ENCODE measurements around the gene BCL11B.

BCL11B gene

GRCh38 chr14:99185436-99186068 is 86.4 kb downstream of the BCL11B start:
- DNase-seq (ENCODE audit: low read depth in 2 of 3, low spot score in 1 of 3): no peak

- DNase-seq (ENCODE audit: low read depth in 2 of 3, low spot score in 1 of 3): no peak
Observed at GRCh38 chr14:99183716-99184115, 88.3 kb downstream of the BCL11B start.

- no peak for DNase-seq (ENCODE audit: low read depth in 2 of 3, low spot score in 1 of 3)
Observed at GRCh38 chr14:99183311-99183710, 88.7 kb downstream of the BCL11B start.

- DNase-seq (ENCODE audit: low read depth in 2 of 3, low spot score in 1 of 3): no peak
Observed at GRCh38 chr14:99182548-99183250, 89.3 kb downstream of the BCL11B start.

GRCh38 chr14:99181804-99182520 is 90.0 kb downstream of the BCL11B start:
- DNase-seq (ENCODE audit: low read depth in 2 of 3, low spot score in 1 of 3): no peak

- no peak for DNase-seq (ENCODE audit: low read depth in 2 of 3, low spot score in 1 of 3)
Observed at GRCh38 chr14:99181241-99181640, 90.8 kb downstream of the BCL11B start.

GRCh38 chr14:99179946-99180345 is 92.1 kb downstream of the BCL11B start:
- no peak for DNase-seq (ENCODE audit: low read depth in 2 of 3, low spot score in 1 of 3)

GRCh38 chr14:99179506-99179905 is 92.5 kb downstream of the BCL11B start:
- no peak for DNase-seq (ENCODE audit: low read depth in 2 of 3, low spot score in 1 of 3)

GRCh38 chr14:99177886-99178835 is 93.8 kb downstream of the BCL11B start:
- DNase-seq (ENCODE audit: low read depth in 2 of 3, low spot score in 1 of 3): no peak

- no peak for DNase-seq (ENCODE audit: low read depth in 2 of 3, low spot score in 1 of 3)
Observed at GRCh38 chr14:99177046-99177655, 94.8 kb downstream of the BCL11B start.

GRCh38 chr14:99176156-99176945 is 95.6 kb downstream of the BCL11B start:
- DNase-seq (ENCODE audit: low read depth in 2 of 3, low spot score in 1 of 3): no peak

- DNase-seq (ENCODE audit: low read depth in 2 of 3, low spot score in 1 of 3): no peak
Observed at GRCh38 chr14:99175331-99176155, 96.5 kb downstream of the BCL11B start.

- DNase-seq (ENCODE audit: low read depth in 2 of 3, low spot score in 1 of 3): no peak
Observed at GRCh38 chr14:99174770-99175319, 97.2 kb downstream of the BCL11B start.

GRCh38 chr14:99174081-99174769 is 97.8 kb downstream of the BCL11B start:
- DNase-seq (ENCODE audit: low read depth in 2 of 3, low spot score in 1 of 3): no peak

GRCh38 chr14:99173506-99173905 is 98.5 kb downstream of the BCL11B start:
- DNase-seq (ENCODE audit: low read depth in 2 of 3, low spot score in 1 of 3): no peak

- no peak for DNase-seq (ENCODE audit: low read depth in 2 of 3, low spot score in 1 of 3)
Observed at GRCh38 chr14:99173086-99173485, 98.9 kb downstream of the BCL11B start.

- no peak for DNase-seq (ENCODE audit: low read depth in 2 of 3, low spot score in 1 of 3)
Observed at GRCh38 chr14:99171396-99171795, 100.6 kb downstream of the BCL11B start.

- no peak for DNase-seq (ENCODE audit: low read depth in 2 of 3, low spot score in 1 of 3)
Observed at GRCh38 chr14:99169776-99170356, 102.1 kb downstream of the BCL11B start.
